Measurements from ENCODE around the gene FBLN2.

The FBLN2 gene

DNA sequence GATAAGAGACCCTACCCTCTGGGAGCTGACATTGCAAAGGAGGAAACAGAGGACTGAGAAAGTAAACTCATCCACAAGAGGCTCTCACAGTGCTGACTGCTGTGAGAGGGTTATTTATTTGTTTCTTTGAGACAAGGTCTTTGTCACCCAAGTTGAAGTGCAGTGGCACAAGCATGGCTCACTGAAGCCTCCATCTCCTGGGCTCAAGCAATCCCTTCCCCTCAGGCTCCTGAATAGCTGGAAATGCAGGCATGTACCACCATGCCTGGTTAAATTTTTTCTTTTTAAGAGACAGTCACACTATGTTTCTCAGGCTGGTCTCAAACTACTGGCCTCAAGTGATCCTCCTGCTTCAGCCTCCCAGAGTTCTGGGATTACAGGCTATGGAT is 52.8 kb downstream of the FBLN2 start:
- DNase-seq (ENCODE audit: low spot score), result no peak
- ChIA-PET POLR2A (ENCODE audit: low non-redundant PET) (no interaction called here), CTCF (no interaction called here)
- TF ChIP-seq, protein P1, sequence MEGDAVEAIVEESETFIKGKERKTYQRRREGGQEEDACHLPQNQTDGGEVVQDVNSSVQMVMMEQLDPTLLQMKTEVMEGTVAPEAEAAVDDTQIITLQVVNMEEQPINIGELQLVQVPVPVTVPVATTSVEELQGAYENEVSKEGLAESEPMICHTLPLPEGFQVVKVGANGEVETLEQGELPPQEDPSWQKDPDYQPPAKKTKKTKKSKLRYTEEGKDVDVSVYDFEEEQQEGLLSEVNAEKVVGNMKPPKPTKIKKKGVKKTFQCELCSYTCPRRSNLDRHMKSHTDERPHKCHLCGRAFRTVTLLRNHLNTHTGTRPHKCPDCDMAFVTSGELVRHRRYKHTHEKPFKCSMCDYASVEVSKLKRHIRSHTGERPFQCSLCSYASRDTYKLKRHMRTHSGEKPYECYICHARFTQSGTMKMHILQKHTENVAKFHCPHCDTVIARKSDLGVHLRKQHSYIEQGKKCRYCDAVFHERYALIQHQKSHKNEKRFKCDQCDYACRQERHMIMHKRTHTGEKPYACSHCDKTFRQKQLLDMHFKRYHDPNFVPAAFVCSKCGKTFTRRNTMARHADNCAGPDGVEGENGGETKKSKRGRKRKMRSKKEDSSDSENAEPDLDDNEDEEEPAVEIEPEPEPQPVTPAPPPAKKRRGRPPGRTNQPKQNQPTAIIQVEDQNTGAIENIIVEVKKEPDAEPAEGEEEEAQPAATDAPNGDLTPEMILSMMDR (conservative IDR thresholded peaks at IDR 0.05; ENCODE audit: low read depth), result no peak
- peak overlapping the region; percentile 87 for H3K27ac ChIP-seq

DNA sequence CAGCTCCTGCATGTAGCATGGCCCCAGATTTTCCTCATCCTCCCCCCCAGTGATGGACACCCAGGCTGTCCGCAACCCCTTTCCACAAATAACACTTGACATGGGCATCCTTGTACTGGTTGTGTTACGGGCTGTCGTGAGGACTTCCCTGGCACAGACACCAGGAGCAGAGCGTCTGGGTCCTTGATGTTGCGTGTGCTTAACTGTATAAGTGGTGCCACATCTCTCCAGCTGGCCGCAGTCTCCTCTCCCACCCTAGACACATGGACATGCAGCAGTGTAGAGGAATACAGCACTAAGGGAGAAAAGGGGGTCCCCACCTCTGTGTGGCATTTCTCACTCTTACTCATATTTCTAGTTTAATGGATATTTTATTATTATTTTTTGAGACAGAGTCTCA is 56.6 kb downstream of the FBLN2 start:
- DNase-seq (ENCODE audit: low spot score), result no peak

DNA sequence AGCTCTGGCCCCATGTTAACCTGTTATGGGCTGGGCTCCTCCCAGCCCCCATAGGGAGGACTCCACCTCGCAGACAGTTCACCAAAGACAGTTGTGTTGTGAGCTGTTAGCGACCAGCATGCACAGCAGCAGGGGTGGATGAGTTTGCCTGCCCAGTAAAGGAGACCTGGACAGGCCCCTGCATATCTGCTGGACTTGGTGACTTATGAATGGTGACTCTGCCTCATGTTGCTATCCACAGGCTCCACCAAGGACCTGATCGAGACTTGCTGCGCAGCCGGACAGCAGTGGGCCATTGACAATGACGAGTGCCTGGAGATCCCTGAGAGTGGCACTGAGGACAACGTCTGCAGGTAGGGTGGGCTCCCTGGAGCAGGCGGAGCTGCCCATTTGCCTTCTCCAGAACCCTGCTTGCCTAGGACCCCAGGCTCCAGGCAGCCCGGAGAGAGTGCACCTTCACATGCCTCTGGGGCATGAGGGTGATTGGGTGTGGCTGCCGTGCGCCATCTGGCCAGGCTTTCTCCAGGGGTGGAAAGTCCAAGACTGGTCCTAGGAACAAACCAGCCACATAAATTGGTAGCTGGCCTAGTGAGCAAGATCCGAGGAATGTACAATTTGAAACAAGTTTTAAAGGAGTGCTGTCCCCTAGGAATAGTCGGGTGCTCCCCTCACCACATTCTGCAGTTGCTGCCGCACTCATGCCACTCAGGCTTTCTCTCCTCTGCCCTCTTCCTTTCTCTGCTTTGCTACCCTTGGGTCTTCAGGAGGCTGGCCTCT is 59.1 kb downstream of the FBLN2 start:
- ChIA-PET POLR2A (ENCODE audit: low non-redundant PET) (no interaction called here), CTCF (no interaction called here)
- no peak for DNase-seq (ENCODE audit: low spot score)

More for the DNA sequence above, 56.6 kb downstream of the FBLN2 start:
- TF ChIP-seq, protein P1 (conservative IDR thresholded peaks at IDR 0.05; ENCODE audit: low read depth), result no peak
- no peak overlapping the region for H3K27ac ChIP-seq
- ChIA-PET POLR2A (ENCODE audit: low non-redundant PET) (no interaction called here), CTCF (no interaction called here)

DNA sequence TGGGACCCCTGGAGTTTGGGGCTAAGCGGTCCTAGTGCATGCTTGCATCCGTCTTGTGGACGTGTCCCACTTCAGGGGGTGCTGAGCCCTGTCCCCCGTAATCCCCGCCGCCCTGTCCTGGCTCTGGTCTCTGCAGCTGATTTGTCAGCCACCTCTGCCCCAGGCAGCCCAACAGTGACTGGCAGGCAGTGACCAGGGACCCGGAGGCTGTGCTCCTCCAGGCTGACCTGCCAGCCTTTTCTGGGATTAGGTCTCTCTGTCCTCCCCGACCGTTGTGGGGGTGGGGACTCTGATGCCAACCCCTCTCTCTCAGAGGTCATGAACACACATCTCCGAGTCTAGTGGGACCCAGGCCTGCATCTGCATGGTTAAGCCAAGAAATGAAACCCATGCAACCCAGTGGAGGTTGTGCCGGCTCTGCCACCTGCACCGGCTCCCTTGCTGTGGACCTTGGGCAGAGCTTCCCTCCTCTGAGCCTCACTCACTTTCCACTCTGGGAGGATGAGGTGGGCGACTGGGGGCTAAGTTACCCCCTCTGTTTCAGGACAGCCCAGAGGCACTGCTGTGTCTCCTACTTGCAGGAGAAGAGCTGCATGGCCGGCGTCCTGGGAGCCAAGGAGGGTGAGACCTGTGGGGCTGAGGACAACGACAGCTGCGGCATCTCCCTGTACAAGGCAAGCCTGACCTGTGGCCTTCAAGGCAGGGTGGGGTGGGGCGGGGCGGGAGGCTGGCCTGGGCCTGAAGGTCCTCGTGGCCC is 60.2 kb downstream of the FBLN2 start:
- peak overlapping the region; percentile 50 for H3K27ac ChIP-seq
- CTCF ChIA-PET, result no interaction called here
- POLR2A ChIA-PET (ENCODE audit: low non-redundant PET), result no interaction called here
- TF ChIP-seq, protein P1 (conservative IDR thresholded peaks at IDR 0.05; ENCODE audit: low read depth), result no peak
- no peak for DNase-seq (ENCODE audit: low spot score)

More for the DNA sequence above, 59.1 kb downstream of the FBLN2 start:
- peak overlapping the region; percentile 50 for H3K27ac ChIP-seq
- TF ChIP-seq, protein P1 (conservative IDR thresholded peaks at IDR 0.05; ENCODE audit: low read depth), result no peak

DNA sequence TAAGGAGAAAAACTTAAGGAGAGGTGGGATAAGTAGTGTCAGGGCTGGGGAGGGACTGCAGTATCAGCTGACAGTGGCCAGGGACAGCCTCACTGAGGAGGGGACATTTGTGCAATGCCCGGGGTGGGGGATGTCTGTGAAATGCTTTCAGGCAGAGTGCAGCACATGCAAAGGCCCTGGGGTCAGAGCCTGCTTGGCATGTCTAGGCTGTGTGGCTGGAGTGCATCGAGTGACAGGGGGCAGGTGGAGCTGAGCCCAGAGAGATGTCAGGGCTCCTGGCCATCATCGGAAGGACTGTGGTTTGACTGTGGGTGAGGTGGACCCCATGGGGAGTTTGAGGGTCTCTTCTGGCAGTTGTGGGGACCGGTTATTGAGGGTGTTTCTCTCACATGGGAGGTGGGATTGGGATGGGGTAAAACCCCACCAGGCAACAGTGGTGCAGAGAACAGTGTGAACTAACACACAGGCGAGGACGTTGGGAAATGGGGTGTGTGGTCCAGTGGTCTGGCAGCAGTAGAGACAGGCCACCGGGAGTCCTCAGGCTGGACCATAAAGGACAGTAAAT is 61.2 kb downstream of the FBLN2 start:
- TF ChIP-seq, protein P1 (conservative IDR thresholded peaks at IDR 0.05; ENCODE audit: low read depth), result no peak
- CTCF ChIA-PET, result interaction anchor here (0.7 kb wide), 1 partner anchor 593 kb away, joined by 3 read pairs; no protein-coding TSS in a partner anchor
- DNase-seq (ENCODE audit: low spot score), result no peak
- POLR2A ChIA-PET (ENCODE audit: low non-redundant PET), result no interaction called here
- H3K27ac ChIP-seq, result 0 out of 2 replicates have a peak overlapping the region, but pooled peaks have one; percentile 6

DNA sequence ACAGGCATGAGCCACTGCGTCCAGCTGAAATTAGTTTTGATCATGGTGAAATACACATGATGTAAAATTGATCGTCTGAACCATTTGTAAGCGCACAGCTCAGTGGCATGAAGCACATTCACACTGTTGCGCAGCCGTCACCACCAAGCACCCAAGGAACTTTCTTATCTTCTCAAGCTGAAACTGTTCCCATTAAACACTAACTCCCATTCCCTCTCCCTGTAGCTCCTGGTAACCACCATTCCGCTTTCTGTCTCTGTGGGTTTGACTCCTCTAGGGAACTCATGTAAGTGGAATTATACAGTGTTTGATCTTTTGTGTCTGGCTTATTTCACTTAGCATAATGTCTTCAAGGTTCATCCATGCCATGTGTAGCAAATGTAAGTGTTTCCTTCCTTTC is 62.3 kb downstream of the FBLN2 start:
- no peak for DNase-seq (ENCODE audit: low spot score)
- TF ChIP-seq, protein P1 (conservative IDR thresholded peaks at IDR 0.05; ENCODE audit: low read depth), result no peak
- CTCF ChIA-PET, result no interaction called here
- H3K27ac ChIP-seq, result 0 out of 2 replicates have a peak overlapping the region, but pooled peaks have one; percentile 6
- POLR2A ChIA-PET (ENCODE audit: low non-redundant PET), result no interaction called here

Data from RWPE1 (cell line).